ENCODE measurements around the gene CLDN16.

CLDN16 gene

GRCh38 chr3:190446573-190447279 is 58.8 kb downstream of the CLDN16 start:
- ChIA-PET CTCF (no interaction called here), POLR2A (ENCODE audit: low non-redundant PET) (no interaction called here)
- no peak overlapping the region for H3K27ac ChIP-seq
- TF ChIP-seq CTCF (conservative IDR thresholded peaks at IDR 0.05; ENCODE audit: low read depth), result no peak
- DNase-seq (ENCODE audit: low spot score), result no peak

GRCh38 chr3:190448256-190448655 is 60.3 kb downstream of the CLDN16 start:
- ChIA-PET CTCF (no interaction called here), POLR2A (ENCODE audit: low non-redundant PET) (no interaction called here)
- no peak for TF ChIP-seq CTCF (conservative IDR thresholded peaks at IDR 0.05; ENCODE audit: low read depth)
- no peak for DNase-seq (ENCODE audit: low spot score)
- no peak overlapping the region for H3K27ac ChIP-seq

- TF ChIP-seq CTCF (conservative IDR thresholded peaks at IDR 0.05; ENCODE audit: low read depth), result no peak
- ChIA-PET POLR2A (ENCODE audit: low non-redundant PET) (no interaction called here), CTCF (no interaction called here)
- DNase-seq (ENCODE audit: low spot score), result no peak
- no peak within 1 kb of the TSS for H3K27ac ChIP-seq
Measured at GRCh38 chr3:190449801-190450200, 61.8 kb downstream of the CLDN16 start, which contains the start of gene TMEM207. TSS of gene TMEM207 (minus strand) at chr3:190449901. CDS start at chr3:190449809, 92 bp downstream.

- no peak for TF ChIP-seq CTCF (conservative IDR thresholded peaks at IDR 0.05; ENCODE audit: low read depth)
- no peak overlapping the region for H3K27ac ChIP-seq
- CTCF ChIA-PET, result no interaction called here
- POLR2A ChIA-PET (ENCODE audit: low non-redundant PET), result no interaction called here
- DNase-seq (ENCODE audit: low spot score), result no peak
Measured at GRCh38 chr3:190455828-190456227, 67.9 kb downstream of the CLDN16 start.

GRCh38 chr3:190456770-190457169 is 68.8 kb downstream of the CLDN16 start:
- no peak for DNase-seq (ENCODE audit: low spot score)
- POLR2A ChIA-PET (ENCODE audit: low non-redundant PET), result no interaction called here
- H3K27ac ChIP-seq, result no peak overlapping the region
- CTCF ChIA-PET, result no interaction called here
- no peak for TF ChIP-seq CTCF (conservative IDR thresholded peaks at IDR 0.05; ENCODE audit: low read depth)

GRCh38 chr3:190458040-190458439 is 70.1 kb downstream of the CLDN16 start:
- H3K27ac ChIP-seq, result no peak overlapping the region
- ChIA-PET CTCF (no interaction called here), POLR2A (ENCODE audit: low non-redundant PET) (no interaction called here)
- DNase-seq (ENCODE audit: low spot score), result no peak
- TF ChIP-seq CTCF (conservative IDR thresholded peaks at IDR 0.05; ENCODE audit: low read depth), result no peak
